ENCODE measurements around the gene HCN2.

HCN2 gene

DNA sequence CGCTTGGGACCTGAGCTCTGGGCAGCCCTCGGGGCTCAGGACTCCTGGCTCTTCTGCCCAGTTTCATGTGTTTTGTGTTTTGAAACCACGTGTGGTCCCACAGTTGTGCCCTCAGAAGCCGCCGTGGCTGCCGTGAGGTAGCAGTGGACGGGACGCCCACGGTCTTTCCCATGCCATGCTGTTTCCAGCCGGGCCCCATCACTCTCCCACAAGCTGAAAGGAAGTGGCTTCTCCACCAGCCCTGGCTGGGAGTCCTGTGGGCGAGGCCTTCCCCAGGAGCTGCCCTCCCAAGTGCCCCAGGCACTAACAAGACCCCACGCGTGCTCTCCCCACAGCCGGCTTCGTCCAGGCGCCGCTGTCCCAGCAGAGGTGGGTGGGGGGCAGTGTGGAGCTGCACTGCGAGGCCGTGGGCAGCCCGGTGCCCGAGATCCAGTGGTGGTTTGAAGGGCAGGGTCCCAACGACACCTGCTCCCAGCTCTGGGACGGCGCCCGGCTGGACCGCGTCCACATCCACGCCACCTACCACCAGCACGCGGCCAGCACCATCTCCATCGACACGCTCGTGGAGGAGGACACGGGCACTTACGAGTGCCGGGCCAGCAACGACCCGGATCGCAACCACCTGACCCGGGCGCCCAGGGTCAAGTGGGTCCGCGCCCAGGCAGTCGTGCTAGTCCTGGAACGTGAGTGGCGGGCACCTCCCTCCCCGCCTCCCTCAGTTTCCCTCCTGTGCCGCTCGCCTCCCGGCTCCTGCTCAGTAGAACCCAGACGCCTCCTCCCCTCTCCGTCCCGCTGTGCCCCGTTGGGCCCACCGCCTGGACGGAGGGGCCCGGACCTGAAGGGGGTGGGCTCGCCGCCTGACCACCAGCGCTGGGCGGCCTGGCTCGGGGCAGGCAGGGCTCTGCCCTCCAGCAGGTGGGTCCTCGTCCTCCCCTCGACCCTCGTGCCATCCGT lies 12.0 kb upstream of the HCN2 start:
- TF ChIP-seq, protein P1, sequence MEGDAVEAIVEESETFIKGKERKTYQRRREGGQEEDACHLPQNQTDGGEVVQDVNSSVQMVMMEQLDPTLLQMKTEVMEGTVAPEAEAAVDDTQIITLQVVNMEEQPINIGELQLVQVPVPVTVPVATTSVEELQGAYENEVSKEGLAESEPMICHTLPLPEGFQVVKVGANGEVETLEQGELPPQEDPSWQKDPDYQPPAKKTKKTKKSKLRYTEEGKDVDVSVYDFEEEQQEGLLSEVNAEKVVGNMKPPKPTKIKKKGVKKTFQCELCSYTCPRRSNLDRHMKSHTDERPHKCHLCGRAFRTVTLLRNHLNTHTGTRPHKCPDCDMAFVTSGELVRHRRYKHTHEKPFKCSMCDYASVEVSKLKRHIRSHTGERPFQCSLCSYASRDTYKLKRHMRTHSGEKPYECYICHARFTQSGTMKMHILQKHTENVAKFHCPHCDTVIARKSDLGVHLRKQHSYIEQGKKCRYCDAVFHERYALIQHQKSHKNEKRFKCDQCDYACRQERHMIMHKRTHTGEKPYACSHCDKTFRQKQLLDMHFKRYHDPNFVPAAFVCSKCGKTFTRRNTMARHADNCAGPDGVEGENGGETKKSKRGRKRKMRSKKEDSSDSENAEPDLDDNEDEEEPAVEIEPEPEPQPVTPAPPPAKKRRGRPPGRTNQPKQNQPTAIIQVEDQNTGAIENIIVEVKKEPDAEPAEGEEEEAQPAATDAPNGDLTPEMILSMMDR (IDR thresholded peaks at IDR 0.05; ENCODE audit: extremely low read depth, missing control alignments): no peak
- no peak for DNase-seq (ENCODE audit: low spot score)

DNA sequence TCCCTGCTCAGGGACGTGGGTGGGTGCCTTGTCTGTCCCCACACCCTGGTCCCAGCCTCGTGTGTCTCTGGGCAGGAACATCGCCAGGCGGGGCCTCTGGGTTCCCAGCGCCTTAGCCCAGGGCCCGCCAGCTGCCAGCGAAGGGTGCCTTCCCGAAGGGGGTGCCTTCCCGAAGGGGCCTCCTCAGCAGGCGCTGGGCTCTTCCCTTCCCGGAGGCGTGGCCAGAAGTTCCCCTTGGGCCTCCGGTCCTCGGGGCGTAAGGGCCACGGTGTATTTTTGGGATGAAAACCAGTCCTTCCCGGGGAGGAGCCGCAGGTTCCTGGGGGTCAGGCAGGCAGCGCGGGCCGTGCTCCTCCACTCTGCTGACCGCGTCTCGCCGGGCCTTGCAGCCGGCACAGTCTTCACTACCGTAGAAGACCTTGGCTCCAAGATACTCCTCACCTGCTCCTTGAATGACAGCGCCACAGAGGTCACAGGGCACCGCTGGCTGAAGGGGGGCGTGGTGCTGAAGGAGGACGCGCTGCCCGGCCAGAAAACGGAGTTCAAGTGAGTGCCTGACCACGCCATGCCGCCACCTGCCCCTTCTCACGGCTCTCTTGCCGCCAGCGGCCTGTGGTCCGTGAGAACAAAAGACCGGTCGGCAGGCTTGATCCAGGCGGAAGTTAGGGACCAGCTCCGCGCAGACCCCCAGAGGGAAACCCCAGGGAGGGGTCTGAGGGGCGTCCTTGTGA lies 10.4 kb upstream of the HCN2 start:
- no peak for DNase-seq (ENCODE audit: low spot score)
- TF ChIP-seq, protein P1 (IDR thresholded peaks at IDR 0.05; ENCODE audit: extremely low read depth, missing control alignments): no peak

DNA sequence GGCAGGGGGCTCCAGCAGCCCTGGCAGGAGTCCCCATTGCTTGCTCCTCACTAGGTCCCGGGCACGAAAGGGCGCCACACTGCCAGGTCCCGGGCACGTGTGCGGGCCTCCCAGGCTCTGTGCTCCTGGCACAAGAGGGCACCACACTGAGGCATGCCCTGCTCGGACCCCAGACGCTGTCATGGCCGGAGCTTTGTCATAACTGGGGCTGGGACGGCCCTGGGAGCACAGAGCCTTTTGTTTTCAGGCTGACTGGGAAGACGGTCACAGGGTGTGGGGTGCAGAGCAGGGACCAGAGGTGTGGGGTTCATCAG lies 9.9 kb upstream of the HCN2 start:
- TF ChIP-seq, protein P1 (IDR thresholded peaks at IDR 0.05; ENCODE audit: extremely low read depth, missing control alignments): no peak
- DNase-seq (ENCODE audit: low spot score): no peak

DNA sequence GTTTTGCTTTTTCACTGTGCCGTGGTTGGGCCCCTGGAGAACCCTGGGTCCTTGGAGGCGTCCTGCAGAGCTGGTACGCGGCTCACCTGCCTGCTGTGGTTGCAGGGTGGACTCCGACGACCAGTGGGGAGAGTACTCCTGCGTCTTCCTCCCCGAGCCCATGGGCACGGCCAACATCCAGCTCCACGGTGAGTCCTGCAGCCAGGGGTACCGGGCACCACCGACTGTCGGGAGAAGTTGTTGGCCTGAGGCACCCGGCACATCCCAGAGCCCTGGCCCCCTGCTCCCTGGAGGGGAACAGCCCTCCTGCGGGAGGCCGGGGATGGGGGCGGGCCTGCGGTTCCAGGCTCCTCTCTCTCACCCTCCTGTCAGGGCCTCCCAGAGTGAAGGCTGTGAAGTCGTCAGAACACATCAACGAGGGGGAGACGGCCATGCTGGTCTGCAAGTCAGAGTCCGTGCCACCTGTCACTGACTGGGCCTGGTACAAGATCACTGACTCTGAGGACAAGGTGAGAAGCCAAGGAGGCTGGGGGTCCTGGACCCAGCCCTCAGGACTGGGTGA lies 9.3 kb upstream of the HCN2 start:
- TF ChIP-seq, protein P1 (IDR thresholded peaks at IDR 0.05; ENCODE audit: extremely low read depth, missing control alignments): no peak
- DNase-seq (ENCODE audit: low spot score): no peak

DNA sequence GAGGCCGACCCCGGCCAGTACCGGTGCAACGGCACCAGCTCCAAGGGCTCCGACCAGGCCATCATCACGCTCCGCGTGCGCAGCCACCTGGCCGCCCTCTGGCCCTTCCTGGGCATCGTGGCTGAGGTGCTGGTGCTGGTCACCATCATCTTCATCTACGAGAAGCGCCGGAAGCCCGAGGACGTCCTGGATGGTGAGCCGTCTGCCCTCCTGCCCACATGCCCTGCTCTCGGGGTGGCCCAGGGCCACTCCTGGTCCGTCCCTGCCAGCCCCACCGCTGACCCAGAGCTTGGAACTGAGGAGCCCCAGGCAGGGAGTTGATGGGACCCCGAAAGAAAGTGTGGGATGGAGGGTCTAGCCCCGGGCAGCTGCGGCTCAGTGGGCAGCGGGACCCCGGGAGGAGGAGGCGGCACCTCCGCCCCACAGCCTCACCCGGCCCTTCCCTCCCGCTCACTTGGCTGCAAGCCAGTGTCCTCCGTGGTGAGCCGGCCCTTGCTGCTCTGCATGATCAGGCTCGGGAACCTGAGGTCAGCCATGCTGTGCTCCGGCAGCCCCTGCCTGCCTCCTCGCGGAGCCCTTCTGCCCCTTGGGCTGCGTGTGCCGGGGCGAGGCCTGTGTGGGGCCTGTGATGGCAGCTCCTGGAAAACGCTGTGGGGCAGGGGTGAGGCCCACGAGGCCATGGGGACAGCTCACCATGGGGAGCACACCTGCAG lies 8.1 kb upstream of the HCN2 start:
- no peak for DNase-seq (ENCODE audit: low spot score)

DNA sequence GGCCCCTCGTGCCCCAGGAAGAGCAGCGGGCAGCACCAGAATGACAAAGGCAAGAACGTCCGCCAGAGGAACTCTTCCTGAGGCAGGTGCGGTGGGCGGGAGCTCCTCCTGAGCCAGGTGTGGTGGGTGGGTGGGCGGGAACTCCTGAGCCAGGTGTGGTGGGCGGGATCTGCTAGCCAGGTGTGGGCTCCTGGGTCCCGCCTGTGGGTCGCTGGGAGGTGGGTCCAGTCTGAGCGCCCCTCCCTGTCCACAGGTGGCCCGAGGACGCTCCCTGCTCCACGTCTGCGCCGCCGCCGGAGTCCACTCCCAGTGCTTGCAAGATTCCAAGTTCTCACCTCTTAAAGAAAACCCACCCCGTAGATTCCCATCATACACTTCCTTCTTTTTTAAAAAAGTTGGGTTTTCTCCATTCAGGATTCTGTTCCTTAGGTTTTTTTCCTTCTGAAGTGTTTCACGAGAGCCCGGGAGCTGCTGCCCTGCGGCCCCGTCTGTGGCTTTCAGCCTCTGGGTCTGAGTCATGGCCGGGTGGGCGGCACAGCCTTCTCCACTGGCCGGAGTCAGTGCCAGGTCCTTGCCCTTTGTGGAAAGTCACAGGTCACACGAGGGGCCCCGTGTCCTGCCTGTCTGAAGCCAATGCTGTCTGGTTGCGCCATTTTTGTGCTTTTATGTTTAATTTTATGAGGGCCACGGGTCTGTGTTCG lies 7.0 kb upstream of the HCN2 start:
- DNase-seq (ENCODE audit: low spot score): no peak
- TF ChIP-seq, protein P1 (IDR thresholded peaks at IDR 0.05; ENCODE audit: extremely low read depth, missing control alignments): no peak

More for the DNA sequence above, 8.1 kb upstream of the HCN2 start:
- TF ChIP-seq, protein P1 (IDR thresholded peaks at IDR 0.05; ENCODE audit: extremely low read depth, missing control alignments): no peak

Data from GM20000 (cell line).